ENCODE results near the gene OSBPL6.
"Not testable (repeated sequence)": the region's sequence is repeated elsewhere in the genome, so short reads cannot be mapped to it uniquely, and the experiment has no call there.

Gene OSBPL6

GRCh38 chr2:178301649-178302238 is 107.4 kb downstream of the OSBPL6 start:
- no peak for DNase-seq (ENCODE audit: low read depth in 2 of 2)

DNA sequence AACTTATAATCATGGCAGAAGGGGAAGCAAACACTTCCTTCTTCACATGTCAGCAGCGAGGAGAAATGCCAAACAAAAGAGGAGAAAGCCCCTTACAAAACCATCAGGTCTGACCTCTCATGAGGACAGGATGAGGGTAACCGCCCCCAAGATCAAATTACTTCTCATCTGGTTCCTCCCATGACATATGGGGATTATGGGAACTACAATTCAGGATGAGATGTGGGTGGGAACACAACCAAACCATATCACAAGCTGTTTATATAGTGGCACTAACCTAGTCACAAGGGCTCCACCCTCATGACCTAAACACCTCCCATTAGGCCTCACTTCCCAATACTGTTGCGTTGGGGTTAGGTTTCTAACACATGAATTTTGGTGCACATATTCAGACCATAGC is 110.0 kb downstream of the OSBPL6 start:
- DNase-seq (ENCODE audit: low read depth in 2 of 2): no peak

DNA sequence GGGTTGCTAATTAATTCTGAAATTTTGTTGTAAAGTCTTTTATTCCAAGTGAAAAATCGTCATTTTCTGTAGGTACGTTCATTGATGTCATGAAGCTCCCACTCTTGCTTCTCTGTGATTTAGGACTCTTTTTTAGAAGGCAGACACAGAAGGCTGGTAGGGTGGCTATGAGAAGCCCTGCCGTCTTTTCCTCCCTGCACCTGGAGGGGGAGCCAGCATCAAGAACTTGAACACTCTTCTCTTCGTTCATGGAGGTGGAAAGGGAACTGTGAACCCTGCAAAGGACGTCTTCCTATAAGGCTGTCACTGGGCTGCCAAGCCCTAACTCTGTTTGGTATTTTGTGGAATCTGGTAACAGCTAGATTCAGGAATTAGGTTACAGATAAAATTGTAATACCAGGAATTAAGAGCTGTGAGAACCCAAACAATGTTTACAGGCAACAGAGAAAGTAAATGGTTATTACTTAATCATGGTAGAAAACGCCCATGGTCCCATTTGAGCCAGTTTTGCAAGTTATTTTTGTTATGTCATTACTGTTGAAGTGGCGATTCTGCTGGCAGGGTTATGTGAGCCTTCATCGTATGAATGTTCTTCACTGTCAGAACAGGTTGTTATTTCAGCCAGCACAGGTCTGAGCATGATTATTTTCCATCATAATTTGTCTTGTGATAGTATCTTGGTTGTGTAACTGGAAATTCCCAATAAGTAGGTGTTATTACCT is 112.2 kb downstream of the OSBPL6 start:
- DNase-seq (ENCODE audit: low read depth in 2 of 2): peak in 1 of 2 experiments; percentile 3

GRCh38 chr2:178307650-178308049 is 113.3 kb downstream of the OSBPL6 start:
- no peak for DNase-seq (ENCODE audit: low read depth in 2 of 2)

GRCh38 chr2:178309541-178309940 is 115.2 kb downstream of the OSBPL6 start:
- DNase-seq (ENCODE audit: low read depth in 2 of 2): no peak

- DNase-seq (ENCODE audit: low read depth in 2 of 2): no peak
These were observed 120.8 kb downstream of the OSBPL6 start for GRCh38 chr2:178315078-178315477.

GRCh38 chr2:178315488-178315948 is 121.2 kb downstream of the OSBPL6 start:
- no peak for DNase-seq (ENCODE audit: low read depth in 2 of 2)

DNA sequence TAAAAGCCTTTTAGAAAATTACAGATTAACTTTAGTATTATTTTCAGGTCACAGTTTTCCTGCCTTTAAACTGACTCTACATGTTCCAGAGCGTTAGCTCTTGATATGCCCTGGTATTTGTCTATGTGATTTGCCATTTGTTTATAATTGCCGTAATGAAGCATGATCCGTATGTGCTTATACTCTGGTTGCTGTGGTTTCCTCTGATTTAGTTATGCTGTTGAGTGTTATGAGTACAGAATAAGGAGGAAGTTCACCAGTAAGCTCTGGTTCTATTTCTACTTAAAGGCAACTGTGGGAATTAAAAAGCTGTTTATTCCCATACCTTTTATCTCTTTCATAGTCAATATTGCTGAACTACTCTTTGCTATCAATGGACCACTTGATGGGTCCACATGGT is 123.5 kb downstream of the OSBPL6 start:
- DNase-seq (ENCODE audit: low read depth in 2 of 2): no peak

DNA sequence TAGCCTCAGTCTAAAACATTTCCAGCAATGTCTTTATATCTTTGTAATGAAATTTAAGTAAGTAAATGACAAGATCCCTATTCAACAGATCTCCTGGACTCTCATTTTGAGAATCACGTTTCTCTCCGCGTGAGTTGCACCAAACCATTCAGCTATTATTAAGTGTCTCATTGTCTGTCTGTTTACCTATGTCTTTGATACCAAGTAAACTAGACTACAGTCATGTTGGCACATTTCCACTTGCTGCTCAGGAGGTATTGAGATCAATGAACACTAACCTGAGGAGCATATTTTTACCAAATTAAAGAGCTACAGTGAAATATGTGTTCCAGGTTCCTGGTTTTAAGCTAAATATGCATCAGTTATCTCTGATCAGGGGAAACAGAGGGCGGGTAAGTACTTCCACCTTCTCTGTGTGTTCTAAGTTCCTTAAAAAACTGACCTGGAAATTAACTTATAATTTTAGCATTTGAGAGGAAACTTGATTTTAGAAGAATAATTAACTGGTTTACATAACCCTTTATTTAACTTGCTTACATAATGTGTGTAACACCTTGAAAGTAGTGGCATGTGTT is 125.8 kb downstream of the OSBPL6 start:
- DNase-seq (ENCODE audit: low read depth in 2 of 2): no peak

DNA sequence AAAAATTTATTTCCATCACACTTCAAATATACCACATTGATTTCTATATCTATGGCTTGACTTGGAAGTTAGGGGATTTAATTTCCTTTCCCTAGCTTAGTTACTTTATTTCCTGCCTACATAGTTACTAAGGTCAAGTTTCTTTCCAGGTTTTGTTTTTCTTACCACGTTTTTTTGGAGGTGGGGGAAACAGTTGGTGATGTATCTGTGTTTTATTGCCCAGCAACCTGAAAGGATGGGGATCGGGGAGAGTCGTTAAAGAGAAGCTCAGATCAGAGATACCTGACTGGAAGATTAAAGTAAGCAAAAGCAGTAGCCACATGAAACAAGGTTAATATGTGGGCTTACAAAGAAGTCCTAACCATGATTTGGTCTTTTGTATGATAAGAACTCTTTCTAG is 127.8 kb downstream of the OSBPL6 start:
- no peak for DNase-seq (ENCODE audit: low read depth in 2 of 2)

DNA sequence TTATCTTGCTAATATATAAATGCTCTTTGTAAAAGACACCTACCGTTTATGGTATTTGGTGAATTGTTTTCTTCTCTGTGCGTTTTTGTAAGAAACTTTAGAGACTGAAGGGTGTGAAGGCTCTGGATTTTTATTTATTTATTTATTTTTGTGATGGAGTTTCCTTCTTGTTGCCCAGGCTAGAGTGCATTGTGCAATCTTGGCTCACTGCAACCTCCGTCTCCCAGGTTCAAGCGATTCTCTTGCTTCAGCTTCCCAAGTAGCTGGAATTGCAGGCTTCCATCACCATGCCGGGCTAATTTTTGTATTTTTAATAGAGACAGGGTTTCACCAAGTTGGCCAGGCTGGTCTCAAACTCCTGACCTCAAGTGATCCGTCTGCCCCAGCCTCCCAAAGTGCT is 129.0 kb downstream of the OSBPL6 start:
- DNase-seq (ENCODE audit: low read depth in 2 of 2): not testable (repeated sequence)

- no peak for DNase-seq (ENCODE audit: low read depth in 2 of 2)
These were observed 129.8 kb downstream of the OSBPL6 start for GRCh38 chr2:178324077-178324476.

GRCh38 chr2:178325268-178325667 is 131.0 kb downstream of the OSBPL6 start:
- DNase-seq (ENCODE audit: low read depth in 2 of 2): no peak

GRCh38 chr2:178327516-178327915 is 133.2 kb downstream of the OSBPL6 start:
- no peak for DNase-seq (ENCODE audit: low read depth in 2 of 2)

- DNase-seq (ENCODE audit: low read depth in 2 of 2): no peak
These were observed 133.7 kb downstream of the OSBPL6 start for GRCh38 chr2:178328037-178328436.

DNA sequence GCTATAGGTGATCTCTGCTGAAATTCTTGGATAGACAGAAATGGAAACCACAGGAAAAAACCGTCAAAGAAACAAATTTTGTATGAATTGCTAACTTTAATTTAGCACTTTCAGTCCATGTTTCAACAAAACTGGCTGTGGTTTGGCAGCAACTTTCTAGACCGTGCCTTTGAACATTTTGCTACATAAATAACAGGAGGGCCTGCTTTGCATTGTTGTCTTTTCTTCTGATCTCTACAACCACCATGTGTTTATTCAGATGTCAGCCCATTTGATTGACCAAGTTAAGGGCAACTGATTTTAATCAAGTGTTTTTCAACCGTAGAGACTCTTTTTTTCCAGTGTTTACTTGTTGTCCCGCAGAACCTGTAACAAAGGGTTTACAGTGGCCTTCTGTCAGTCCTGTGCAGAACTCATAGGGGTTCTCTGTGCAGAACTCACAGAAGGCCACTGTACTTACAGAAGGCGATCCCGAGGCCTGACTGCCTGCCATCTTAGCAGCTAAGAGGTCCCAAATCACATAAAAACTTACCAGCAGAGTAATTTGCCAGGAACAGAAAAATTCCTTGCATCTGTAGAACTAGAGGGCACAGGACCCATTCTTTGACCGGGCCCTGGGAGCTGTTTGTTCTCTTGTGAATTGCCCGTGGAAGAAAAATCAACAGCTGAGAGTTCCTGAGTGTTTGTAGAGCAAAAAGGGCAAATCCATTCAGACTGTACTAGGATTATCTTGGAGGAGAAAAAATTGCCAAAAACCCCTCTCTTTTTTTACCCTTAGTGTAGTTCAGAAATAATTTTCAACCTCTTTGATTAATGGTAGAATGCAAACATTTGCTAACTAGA is 136.1 kb downstream of the OSBPL6 start:
- DNase-seq (ENCODE audit: low read depth in 2 of 2): no peak

DNA sequence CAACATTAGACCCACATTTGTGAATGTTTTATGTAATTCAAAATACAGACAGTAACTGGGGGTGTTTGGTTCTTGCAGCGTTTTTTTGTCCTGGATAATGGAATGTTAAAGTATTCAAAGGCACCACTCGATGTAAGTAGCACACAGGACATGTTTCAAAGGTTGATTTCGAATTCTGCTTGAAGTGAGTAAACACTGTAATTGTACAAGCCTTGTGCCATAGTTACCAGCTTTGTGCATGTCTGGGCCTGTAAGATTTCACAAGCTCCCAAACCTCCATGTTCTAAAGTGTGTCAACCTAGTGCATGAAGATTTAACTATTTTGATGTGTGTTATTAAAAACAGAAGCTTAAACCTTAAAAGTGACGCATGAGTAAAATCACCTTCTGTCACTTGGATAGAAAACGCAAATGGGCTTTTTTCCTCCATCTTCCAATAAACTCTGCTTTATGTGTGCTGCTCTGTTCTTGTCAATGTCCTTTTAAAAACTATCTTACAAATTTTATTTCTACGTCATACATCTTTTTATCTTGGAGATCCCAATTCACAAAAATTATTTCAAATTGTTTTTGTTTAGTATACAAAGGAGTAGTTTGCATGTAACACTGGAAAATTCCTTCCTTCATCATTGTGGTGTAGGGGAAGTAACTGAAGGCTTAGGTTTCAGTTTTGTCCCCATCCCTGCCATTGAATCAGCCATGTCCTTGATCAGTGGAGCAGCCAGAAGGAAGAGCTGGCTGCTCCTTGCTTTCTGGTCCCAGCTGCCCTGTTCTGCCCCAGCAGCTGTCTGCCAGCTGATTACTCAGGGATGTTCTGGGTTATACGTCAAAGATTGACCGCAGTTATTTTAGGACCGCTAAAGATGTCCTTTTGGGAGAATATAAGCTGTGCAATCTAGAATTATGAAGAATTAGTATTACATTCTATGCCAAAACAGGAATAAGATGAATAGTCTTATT is 137.4 kb downstream of the OSBPL6 start:
- no peak for DNase-seq (ENCODE audit: low read depth in 2 of 2)

DNA sequence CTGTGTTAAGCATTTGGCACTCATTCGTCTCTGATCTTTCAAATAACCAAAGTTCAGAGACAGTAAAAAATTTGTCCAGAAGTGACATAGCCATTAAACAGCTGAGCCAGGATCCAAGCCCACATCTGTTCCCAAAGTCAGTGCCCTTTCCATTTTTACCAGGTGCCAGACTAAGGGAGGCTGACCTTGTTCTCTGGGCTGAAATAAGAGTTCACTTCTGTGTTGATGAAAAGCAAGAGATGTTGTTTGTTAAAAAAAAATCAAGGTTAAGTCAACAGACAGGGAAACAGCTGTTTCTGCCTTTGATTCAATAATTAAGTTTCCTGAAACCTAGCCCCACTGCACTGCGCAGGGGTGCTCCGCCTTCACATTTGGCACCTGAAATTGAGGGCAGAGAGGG is 139.5 kb downstream of the OSBPL6 start:
- DNase-seq (ENCODE audit: low read depth in 2 of 2): no peak

DNA sequence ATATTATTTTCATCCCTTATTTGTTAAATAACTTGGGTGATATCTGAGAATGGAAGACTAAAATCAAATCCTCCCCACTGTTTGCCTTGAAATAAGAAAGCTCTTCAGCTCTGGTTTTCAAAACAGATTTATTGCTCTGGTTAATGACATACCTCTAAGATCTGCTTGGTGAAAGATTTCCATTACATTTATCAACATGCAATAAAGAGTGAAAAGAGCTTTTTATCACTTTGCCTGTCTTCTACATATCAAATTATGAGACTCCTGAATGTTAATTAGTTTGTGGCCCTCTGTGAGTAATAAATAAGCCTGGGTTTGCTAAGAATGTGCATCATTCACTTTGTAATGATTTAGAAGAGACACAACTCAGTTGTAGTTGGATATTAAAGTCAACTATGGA is 140.9 kb downstream of the OSBPL6 start:
- no peak for DNase-seq (ENCODE audit: low read depth in 2 of 2)

GRCh38 chr2:178344121-178344520 is 149.8 kb downstream of the OSBPL6 start:
- no peak for DNase-seq (ENCODE audit: low read depth in 2 of 2)

GRCh38 chr2:178345951-178346350 is 151.6 kb downstream of the OSBPL6 start:
- DNase-seq (ENCODE audit: low read depth in 2 of 2): no peak

All from stimulated activated CD4-positive, alpha-beta T cell treated with anti-CD3 and anti-CD28 coated beads, Interleukin-12 subunit alpha, Interleukin-12 subunit beta, amount 100 ng/mL, for 24 hours (primary cell).